Activated CD8-positive, alpha-beta memory T cell treated with anti-CD3 and anti-CD28 coated beads, Interleukin-2, amount 50 U/mL, for 48 hours (primary cell): Measurements from ENCODE around the gene ATXN10.
"Not testable (repeated sequence)": the region's sequence is repeated elsewhere in the genome, so short reads cannot be mapped to it uniquely, and the experiment has no call there.

Experiments used
- DNase-seq: peaks from one replicate; pipeline ENCODE4 v3.0.0-alpha.2; 2020

ATXN10 gene, protein sequence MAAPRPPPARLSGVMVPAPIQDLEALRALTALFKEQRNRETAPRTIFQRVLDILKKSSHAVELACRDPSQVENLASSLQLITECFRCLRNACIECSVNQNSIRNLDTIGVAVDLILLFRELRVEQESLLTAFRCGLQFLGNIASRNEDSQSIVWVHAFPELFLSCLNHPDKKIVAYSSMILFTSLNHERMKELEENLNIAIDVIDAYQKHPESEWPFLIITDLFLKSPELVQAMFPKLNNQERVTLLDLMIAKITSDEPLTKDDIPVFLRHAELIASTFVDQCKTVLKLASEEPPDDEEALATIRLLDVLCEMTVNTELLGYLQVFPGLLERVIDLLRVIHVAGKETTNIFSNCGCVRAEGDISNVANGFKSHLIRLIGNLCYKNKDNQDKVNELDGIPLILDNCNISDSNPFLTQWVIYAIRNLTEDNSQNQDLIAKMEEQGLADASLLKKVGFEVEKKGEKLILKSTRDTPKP

DNA sequence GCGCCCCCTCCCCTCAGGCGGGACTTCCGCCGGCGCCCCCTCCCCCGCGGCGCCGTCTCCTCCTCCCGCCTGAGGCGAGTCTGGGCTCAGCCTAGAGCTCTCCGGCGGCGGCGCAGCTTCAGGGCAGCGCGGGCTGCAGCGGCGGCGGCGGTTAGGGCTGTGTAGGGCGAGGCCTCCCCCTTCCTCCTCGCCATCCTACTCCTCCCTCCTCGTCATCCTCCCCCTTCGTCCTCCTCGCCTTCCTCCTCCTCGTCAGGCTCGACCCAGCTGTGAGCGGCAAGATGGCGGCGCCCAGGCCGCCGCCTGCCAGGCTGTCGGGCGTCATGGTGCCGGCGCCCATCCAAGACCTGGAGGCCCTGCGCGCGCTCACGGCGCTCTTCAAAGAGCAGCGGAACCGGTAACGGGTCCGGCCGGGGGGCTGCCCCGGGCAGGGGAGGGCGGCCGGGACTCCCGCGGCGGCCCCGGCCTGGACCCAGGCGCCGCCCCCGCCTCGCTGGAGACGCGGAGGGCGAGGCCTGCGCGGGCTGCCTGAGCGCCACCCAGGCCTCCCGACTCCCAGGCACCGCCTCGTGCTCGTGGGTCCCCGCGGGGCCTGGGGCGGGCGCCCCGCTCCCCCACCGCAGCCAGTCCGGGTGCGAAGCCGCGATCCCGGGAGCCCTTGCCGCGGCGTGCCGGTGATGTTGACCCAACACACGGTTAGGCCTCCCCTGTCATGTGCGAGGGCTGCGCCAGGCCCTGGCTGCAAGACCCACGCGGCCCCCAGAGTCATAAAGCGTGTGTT, at the start of gene ATXN10:
TSS of gene ATXN10 (plus strand) at position 52 of the 781 bp plus-strand sequence. CDS start at position 282, 230 bp downstream.
- DNase-seq: peak; percentile 84

DNA sequence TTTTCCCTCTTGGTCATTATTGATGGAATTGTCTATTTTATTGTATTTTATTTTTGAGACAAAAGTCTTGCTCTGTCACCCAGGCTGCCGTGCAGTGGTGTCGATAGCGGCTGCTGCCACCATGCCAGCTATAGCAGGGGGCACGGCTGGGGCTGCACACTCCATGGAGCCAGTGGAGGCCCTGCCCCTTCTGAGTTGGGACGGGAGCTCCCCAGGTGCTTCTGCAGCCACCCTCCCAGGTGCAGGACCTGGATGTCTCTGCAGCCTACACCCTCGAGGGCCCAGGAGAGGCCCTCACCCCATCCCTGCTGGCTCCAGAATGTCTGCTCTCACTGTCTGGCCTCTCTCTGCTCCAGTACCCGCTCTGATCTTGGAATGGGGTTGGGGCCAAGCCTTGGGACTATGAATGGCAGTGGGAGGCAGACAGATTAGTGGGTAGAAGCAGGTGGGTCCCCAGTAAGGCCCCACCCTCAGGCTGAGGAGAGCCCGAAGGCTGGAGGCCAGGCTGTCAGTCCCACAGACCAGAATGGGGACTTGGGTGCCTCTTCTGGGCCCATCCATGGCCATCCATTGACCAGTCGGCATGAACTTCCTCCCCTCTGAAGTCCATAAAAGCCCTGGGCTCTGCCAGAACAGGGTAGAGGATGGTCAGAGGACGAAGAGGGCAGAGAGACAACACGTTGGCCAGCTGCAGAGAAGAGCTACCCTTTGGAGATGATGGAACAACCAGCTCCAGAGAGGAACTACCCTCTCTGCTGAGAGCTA, 49.6 kb upstream of the ATXN10 start:
- no peak for DNase-seq

DNA sequence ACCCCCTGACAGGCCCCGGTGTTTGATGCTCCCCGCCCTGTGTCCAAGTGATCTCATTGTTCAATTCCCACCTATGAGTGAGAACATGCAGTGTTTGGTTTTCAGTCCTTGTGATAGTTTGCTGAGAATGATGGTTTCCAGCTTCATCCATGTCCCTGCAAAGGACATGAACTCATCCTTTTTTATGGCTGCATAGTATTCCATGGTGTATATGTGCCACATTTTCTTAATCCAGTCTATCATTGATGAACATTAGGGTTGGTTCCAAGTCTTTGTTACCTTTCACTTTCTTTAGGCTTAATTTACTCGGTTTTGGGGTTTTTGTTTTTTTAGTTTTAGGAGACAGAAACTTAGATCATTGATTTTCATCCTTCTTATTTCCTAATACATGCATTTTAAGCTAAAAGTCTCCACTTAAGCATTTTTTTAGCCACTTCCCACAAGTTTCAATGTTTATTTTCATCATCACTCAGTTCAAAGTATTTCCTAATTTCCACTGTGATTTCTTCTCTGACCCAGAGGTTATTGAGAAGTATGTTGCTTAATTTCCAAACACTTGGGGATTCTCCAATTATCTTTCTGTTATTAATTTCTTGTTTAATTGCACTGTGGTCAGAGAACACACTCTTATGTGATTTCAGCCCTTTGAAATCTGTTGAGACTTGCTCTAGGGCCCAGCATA, 48.0 kb upstream of the ATXN10 start:
- DNase-seq: not testable (repeated sequence)

DNA sequence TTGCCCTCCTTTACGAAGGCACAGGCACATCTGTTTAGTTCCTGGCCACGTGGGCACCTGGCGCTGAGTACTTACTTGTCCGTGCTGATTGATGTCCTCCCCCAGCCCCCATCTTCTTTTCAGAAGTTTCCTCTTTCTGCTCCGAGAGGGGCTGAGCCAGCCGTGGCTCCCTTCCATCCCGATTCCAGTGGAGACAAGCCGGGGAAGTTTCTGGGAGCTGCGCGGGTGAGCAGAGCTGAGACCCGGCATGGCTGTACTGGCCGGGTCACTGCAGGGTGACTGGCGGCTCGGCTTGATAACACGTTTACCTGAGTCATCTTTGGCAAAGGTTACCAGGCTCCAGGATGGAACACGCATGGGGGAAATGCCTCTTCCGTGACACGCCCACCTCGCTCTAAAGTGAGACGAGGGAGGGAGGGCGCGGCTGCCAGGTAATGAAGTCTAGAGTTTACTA, 45.4 kb upstream of the ATXN10 start:
- no peak for DNase-seq

DNA sequence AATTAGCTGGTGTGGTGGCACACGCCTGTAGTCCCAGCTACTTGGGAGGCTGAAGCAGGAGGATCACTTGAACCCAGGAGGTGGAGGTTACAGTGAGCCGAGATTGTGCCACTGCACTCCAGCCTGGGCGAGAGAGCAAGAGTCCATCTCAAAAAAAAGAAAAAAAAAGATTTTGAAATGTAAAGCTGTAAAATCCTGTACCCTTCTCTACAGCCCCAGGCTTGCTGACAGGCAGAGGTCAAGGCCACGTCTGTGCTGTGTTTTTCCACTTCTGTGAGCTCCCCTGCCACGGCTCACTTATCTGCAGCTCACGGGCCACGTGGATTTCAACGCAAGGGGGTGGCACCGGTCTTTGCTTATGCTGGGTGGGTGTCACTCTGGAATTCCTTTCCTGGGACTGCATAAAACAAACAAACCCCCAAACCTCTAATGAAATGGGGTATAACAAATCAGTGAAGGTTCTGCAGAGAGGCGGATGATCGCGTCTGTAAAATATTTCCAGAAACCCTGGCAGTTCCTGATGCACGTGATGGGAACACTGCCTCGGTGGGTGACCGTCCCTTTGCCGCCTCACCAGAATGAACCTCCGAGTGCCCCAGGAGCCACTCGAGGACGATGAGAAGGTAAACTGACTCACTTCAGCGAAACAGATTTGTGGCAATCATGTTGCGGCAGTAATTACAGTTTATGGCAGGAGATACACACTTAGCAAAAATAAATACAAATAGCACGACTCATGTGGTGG, 44.0 kb upstream of the ATXN10 start:
- DNase-seq: no peak

DNA sequence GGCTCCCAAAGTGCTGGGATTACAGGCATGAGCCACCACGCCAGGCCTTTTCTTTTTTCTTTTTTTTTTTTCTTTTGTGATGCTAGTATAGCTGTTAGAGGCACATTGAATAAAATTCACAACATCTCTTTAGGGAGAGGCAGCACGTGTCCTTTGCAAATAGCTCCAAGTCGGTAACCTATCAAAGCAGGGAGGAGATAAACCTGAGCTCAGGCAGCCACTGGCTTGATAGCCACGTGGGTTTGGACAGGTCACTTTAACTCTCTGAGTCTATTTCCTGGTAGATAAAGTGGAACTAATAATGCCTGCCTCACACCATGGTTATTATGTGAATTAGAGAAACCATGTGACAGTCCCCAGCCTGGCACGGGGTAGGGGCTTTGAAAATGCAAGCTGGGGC, 43.1 kb upstream of the ATXN10 start:
- DNase-seq: no peak

DNA sequence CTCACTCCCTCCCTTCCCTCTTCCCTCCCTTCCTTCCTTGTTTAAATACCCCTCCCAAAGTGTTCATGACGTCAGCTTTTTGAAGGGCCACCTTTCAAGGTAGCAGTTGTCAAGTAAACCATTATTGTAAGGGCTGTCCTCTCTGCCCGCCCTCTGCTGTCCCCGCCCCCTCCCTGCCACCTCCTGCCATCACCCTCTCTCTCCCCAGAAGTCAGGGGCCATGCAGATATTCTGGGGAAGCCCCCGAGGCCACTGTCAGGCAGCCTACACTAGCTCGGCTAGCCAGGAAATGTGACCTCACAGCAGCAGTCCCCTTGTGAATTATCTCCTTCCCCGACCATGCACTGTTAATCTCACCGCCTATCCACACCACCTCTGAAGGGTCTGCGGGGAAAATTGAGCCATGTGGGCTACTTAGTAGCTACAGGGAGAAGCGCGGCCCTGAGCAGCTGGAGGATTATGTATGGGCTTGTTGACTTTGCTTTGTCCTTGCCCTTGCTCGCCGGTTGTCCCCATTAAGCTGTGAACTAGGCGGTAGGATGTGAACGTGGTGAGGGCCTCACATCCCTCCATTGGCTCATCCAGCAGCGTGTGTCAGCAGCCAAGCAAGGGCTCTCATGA, 42.1 kb upstream of the ATXN10 start:
- DNase-seq: no peak

DNA sequence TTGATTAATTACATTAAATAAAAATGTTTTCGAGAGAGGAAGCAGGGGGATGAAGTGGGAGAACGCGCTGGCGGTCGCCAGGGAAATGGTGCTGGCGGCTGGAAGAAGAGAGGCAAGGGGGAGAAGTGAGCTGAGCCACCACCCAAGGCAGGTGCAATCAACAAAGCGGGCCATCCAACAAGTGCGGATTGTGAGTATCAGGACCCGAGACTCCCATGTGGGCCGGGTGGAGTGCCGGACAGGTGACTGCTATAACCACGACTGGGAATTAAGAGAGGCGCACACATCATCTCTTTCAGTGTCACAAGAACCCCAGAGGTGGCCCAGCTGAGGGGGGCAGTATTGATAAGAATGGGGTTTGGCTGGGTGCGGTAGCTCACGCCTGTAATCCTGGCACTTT, 41.2 kb upstream of the ATXN10 start:
- no peak for DNase-seq

DNA sequence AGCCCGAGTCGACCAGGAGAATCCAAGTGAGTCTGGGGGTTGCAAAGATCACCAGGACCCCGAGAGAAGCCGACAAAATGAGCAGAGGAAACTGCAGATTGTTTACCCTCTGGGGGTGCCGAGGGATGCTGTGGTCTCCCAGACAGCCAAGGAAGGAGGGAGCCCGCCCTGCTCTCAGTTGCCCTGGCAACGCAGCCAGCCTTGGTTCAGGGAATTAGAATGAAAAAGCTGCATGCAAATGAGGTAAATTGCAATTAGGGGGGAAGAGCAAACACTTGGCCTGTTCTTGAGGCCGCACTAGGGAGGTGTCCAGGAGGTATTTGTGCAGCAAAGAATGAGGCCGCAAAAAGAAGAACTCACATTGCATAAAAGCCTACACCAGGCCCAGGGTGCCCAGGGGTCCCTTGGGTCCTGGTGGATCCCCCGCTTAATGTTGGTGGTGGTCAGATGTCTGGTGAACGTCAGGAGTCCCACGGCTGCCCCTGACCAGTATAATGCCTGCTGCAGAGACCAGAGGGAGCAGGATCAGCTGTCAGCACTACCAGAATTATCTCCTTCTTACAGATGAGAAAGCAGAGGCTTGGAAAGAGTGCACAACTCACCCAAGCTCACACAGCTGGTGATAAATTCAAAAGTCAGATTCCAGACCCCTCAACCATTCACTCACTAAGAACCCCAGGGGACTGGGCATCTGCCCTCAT, 40.3 kb upstream of the ATXN10 start:
- no peak for DNase-seq

DNA sequence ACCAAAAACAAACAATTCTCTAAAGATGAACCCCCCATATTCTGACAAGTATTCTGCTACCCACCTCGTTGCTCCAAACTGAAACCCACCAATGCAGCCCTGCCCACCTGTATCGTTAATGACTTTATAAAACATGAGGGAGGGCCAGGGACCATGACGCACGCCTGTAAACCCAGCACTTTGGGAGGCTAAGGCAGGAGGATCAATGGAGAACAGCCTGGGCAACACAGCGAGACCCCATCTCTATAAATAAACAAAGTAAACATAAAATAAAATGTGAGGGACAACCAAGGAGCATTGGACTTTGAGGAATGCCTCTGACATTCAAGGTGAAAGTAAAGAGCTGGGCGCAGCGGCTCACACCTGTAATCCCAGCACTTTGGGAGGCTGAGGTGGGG, 39.8 kb upstream of the ATXN10 start:
- DNase-seq: no peak

DNA sequence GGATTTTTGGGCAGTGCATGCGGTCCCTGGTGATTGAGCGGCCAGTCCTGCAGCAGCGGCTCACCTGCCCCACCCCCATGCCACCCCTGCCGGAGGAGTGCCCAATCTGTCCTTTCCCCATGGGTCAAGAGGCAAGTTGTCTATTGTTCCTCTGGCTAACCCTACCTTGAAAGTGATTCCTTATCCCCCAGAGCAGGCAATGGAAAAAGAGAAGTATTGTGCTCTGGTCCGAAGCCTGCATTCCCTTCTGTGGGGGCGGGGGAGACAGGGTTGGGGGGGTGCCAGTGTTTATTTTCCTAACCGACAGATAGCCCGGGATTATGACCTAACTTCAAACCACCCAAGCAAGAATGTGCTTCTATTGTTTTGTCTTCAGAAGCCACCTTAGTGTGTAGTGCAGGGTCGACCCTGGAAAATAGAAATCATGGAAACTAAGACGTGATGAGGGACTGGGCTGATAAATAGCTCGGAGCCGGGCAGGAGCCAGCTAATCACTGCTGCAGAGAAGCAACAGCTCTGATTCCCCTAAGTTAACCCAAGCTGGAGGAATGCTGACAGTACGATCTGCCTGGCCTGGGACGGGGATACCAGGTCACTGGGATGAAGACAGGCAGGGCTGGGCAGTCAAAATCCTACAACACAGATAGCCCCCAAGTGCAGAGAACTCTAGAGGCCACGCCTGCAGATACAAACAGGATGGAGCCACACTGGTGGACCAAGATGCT, 38.7 kb upstream of the ATXN10 start:
- DNase-seq: no peak

DNA sequence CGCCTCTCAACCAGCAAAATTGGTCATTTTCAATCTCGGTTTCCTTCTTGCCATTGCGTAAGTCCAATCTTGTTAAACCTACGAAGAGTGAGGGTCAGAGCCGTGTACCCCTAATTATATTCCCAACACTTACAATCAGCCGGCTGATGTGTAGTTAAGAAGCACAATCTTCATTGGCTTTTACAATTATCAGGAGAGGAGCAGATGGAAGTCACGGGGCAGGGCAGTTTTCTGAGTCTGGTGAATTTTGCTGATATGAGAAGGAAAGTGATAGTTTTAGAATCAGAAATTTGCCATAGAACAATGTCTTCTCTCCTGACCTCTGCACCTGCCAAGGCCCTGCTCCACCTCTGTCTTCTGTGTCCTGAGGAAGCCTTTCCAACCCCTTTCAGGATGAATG, 35.0 kb upstream of the ATXN10 start:
- no peak for DNase-seq

DNA sequence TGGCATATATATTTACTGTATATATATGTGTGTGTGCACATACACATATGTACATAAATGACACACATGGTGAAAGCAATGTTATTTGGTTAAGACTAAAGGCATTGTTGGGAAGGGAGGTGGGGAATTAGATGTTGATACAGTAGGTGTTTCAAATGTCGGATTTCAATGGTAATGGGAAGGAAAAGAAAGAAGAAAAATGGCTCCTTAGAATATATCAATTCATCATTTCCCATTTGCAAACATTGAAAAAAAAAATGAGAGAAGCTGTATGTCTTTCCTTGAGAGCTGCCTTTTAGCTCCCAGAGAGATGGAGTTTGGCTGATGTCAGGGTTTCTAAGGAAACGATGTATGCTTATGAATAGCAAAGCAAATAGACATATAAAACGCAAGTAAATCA, 33.4 kb upstream of the ATXN10 start:
- DNase-seq: no peak

DNA sequence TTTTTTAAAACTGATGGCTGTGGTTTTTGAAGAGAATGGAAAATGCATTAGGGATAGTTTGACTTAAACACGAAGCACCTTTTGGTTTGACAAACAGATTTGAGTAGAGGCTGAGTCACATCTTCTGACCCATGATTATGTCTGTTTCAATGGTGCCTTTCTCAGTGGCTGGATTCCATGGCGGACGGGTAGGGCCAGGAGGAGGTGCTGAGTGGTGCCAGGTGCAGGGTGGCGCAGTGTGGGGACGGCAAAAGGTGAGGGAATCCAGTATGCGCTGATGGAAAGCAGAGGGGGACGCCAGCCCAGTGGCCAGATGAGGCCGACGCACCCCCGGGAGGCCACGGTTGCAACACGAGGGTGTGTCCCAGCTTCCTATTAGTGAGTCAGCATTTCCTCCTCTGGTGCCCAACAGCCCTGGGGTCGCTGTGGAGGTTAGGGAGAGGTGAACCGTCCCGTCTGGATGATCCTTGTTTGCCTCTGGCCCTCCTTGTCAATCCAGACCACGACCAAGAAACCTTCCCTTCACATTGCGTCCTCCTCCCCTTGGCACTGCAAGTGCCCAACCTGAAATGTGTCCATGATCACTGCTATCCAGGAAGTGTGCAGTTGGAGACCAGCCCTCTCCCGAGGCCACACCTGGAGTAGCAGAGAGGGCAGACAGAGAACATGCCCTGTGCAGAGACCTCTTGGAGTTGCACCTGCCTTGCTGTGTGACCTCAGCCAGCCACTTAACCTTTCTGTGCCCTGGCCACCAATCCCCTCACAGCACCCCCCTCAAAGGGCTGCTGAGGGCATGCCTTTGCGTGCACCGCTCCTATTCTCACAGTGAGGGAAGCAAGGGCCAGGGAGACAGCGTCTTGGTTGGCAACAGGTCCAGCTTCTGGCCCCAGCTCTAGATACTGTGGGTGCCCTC, 32.5 kb upstream of the ATXN10 start:
- no peak for DNase-seq

DNA sequence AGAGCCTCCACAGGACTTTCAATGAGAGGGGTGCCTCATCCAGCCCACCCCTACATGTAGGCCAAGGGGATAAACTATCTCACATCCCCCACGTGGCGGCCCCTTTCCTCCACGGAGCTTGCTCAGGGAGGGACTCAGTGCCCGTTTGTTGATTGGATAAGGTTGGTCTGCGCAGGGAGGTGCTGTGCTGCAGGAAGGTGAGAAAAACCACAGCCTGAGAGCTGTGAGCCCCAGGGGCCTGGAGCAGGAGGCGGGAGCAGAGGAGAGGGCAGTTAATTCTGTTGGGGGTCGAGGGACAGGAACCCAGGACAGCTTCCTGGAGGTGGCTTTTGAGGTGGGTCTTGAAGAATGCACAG, 31.9 kb upstream of the ATXN10 start:
- no peak for DNase-seq

DNA sequence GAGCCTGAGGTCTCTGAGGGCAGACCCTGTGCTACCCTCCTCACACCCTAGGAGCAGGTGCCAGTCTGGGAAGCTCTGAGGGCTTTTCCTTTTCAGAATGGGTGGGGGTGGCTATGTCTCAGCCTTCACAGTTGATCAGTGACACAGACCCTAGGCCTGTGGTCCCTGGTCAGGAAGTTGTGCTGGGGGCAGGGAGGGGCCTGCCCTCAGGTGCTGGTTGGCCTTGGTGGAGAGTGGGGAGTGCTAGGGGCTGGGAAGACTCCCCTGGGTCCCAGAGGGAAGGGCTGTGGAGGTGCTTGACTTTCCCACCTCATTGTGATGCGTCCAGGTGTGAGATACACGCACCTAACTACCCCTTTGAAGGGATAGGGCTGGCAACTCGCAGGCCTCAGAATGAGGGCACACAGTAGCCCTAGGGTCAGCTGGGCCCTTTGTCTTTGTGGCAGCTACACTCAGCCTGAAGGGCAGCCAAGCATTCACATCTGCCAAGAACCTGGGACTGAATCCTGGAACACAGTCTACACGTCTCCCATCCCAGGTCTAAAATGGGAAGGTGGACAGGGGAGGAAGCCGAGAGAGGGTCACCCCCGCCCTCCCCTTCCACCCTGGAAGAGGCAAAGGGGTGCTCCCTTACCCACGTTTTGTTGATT, 31.2 kb upstream of the ATXN10 start:
- DNase-seq: peak; percentile 43

DNA sequence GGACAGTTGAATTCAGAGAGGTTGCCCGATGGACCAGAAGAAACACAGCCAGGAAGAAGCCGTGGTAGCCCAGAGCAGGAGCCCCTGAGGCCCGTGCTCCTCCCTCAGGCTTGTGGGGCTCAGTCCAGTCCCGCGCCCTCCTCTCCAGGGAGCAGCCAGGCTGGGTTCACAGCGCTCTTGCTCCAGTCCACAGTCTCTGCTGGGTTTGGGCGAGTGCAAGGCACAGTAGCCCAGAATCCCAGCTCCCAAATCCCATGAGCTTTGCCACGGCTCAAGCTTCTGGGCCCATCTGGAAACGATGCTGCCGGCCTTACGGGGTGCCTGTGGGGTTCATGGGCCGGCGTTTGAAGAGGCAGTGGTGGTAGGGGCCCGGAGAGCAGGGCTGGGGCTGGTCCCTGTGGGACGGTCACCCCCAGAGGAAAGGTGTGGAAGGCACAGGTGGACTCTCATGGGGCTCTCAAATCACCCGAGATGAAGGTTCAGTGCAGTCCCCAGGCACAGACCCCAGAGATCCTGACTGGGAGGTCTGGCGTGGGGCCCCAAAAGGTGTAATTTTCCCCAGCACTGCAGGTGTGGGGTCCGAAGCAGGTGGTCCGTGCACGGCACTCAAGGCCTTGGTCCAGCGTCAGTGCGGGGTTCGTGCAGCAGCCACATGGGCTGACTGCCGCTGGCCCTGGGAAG, 30.6 kb upstream of the ATXN10 start:
- peak; percentile 40 for DNase-seq

DNA sequence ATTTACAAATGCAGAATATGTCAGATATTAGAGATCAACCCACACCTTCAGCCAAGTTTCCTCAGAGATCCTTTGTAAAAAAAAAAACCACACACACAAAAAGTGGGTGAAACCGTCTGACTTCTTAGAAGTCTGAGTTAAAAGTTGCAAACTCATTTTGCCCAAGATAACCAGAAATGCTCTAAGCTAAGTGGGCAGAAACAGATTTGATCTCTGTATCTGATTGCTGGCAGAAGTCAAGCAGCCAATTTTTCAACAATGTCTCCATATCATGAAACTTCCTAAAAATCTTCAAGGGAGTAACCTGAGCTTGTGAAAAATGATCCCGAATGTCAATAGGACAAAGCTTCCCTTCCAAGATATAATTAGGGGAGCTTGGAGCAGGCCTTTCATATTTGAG, 28.6 kb upstream of the ATXN10 start:
- no peak for DNase-seq
